WI38 (cell line): ENCODE results near the gene IQGAP3.

Experiments used
- H3K4me3 ChIP-seq: 2 replicates; pipeline ENCODE4 v1.5.1; 2011; ENCODE audit warnings: low read depth, mild to moderate bottlenecking, control low read depth, low read length
- CTCF ChIP-seq: IDR thresholded peaks from 2 replicates; pipeline ENCODE4 v1.5.1; 2012; ENCODE audit warnings: low read depth, mild to moderate bottlenecking, control low read depth, low read length

The IQGAP3 gene

GRCh38 chr1:156486421-156487344, 85.7 kb downstream of the IQGAP3 start:
- TF ChIP-seq CTCF = no peak
- no peak overlapping the region for H3K4me3 ChIP-seq

- H3K4me3 ChIP-seq = no peak overlapping the region
- TF ChIP-seq CTCF = no peak
These were observed 86.4 kb downstream of the IQGAP3 start for GRCh38 chr1:156485984-156486383.

- TF ChIP-seq CTCF = no peak
- no peak overlapping the region for H3K4me3 ChIP-seq
These were observed 87.8 kb downstream of the IQGAP3 start for GRCh38 chr1:156484480-156485058.

- TF ChIP-seq CTCF = no peak
- no peak overlapping the region for H3K4me3 ChIP-seq
These were observed 89.0 kb downstream of the IQGAP3 start for GRCh38 chr1:156483397-156483796.

- H3K4me3 ChIP-seq = no peak overlapping the region
- no peak for TF ChIP-seq CTCF
These were observed 90.1 kb downstream of the IQGAP3 start for GRCh38 chr1:156482276-156482675.

- no peak for TF ChIP-seq CTCF
- no peak overlapping the region for H3K4me3 ChIP-seq
These were observed 90.8 kb downstream of the IQGAP3 start for GRCh38 chr1:156481527-156481926.
